ENCODE data around the gene CABLES2.
"Not testable (repeated sequence)": the region's sequence is repeated elsewhere in the genome, so short reads cannot be mapped to it uniquely, and the experiment has no call there.

The CABLES2 gene

DNA sequence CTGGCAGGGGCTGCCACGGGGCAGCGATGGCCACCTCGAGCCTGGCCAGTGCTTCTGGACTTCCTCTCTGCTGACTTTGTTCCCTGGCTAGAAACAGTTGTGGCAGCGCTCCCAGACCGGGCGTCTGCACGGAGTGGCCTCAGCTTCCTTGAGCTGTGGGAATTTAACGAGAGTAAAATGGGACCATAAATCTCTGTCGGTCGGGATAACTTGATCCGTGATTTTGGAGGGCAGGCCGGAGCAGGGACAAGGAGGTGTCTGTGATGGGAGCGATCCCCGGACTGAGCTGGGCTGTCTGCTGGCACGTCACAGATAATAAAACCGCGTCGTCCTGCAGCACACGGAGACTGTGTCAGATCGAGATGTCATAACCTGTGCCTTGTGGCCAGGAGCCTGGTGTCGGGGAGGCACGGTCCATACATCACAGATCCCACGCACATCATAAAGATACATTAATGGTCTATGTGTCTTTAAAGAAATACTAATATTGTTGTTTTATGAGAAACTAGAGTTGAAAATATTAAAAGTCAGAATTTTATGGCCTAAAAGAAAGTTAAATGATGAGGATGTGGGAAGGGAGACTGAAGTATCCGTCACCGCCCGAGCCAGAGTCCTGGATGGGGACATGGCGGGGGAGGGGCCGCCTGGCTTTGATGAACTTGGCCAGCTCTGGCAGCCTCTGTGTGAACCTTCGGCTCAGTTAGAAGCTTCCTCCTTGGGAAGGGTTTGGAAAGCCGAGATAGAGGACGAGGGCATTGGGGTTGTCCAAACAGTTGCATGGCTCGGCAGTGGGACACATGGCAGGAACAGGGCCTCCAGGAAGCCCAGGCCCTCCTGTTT is 26.8 kb upstream of the CABLES2 start:
- no peak for DNase-seq

DNA sequence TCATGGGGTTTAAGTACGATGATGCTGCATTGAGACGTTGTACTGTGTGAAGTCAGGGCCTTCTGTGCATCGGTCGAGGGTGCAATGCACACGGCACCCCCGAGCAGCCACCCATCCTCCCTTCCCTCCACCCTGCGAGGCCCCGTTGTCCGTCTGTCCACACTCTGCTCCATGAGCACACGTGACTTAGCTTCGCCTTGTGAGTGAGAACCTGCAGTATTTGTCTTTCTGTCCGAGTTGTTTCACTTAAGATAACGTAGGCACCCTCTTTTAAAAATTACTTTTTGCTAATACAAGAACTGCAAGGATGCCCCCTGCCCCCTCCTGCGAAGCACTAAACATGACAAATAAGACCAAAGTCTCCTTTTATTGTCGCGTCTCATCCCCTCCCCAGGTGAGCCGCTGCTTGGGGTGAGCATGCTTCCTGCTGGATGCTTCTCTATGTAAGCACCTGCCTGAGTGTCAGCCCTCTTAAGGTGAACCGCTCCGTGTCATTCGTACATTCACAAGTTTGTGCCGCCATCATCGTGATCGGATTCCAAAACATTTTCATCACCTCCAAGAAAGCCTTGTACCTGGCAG is 23.9 kb upstream of the CABLES2 start:
- no peak for DNase-seq

DNA sequence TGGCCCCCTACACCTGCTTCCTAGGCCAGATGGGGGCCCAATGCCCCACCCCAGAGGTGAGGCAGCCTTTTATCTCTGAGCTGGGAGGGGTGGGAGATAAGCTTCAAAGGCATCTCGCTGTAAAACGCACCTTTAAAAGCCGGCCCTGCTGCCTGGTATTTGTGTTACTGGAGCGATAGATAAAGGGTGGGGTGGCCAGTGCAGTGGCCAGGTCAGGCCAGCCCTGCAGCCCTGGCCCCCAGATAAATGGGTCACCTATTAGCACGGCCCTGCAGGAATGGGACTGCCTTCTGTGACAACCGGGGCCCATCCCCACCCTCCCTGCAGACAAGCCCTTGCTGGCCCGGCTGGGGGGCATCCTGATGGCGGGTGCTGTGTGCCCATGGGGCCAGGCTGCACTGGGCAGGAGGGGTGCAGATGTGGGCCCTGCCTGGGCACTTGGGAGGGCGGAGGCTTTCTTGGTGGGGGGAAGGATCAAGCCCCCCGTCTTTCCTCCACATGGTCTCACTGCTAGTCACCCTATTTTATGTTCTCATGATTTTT is 23.3 kb upstream of the CABLES2 start:
- no peak for DNase-seq

DNA sequence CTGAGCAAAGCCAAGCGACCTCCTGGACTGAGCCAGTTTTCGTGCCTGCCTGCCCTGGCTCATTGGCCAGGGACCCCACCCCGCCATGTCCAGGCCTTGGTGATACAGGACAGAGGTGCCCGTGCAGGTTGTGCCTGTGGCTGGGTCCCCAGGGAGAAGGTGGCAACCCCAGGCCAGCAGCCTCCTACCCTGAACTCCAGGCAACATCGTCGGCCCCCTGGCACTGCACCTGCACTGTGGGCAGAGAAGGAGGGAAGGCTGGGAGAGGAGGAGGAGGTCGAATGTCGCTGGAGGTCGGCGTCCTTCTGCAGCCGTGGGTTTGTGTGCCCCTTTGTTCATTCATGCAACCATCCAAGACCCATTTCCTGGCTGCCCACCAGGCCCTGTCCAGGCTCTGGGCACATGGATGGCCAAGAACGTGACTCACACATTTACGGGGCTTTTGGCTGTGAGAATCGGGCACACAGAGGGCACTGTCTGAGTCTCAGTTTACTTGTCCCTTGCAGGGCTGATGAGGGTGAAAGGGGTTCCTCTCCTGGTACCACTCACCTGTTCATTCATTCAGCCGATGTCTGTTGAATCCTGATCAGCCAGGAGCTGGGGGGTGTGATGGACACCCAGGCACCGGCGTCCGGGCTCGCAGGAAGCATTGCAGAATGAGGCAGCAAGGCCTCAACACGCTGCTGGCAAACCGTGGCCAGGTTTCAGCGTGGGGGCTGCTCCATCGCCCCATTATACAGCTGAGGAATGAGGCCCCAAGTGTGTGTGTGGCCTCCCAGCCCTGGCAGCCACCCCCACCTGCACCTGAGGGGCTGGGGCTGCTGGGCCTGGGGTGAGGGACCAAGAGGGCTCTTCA is 22.6 kb upstream of the CABLES2 start:
- DNase-seq = no peak

DNA sequence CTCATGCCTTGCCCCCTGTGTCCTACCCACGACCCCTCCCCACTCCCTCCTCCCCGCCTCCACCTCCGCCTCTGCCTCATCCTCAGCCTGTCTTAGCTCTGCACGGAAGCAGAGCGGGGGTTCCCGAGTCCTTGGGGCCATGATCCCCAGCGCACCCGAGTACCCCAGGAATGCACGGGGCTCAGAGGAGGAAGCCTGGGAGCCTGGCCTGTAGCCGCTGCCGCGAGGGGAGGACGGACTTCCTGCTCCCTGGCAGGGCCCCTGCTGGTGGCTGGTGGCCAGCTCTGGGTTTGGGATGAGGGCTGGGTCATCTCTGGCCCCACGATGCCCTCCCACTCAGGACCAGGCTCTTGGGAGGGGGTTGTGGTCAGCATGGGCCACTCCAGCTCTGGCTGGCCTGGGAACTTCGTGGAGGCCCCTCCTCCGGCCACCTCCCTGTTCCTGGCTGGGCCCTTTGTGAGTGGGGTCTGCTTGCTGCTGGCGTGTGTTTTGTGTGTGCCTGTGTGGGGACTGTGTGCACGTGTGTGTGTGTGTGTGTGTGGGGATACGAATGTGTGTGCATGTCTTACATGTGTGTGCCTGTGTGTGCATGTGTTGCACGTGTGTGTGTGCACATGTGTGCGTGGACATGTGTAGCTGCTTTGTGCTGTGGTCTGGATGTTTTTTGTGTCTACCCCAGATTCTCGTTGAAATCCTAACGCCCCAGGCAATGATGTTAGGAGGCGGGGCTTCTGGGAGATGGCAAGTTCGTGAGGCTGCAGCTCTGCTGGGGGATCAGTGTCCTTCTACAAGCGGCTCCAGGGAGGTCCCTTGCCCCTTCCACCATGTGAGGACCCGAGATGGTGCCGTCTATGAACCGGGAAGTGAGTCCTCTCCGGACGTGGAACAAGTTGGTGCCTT is 21.6 kb upstream of the CABLES2 start:
- DNase-seq = no peak

DNA sequence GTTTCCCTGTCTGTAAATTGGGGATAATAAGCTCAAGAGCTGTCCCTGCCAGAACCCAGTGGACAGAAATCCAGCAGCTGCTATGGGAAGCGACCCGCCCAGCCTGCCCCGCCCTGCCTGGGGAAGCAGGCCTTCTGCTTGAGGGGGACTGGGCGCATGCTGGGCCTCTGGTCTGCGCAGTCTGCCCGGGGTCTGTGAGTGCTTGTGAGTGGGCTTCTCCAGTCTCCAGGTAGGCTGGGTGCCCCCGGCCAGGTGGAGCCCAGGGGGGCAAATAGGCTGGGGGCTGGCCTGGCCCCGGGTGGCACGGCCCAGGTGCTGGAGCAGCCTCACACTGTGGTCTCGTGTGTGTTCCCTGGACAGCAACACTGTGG is 20.9 kb upstream of the CABLES2 start:
- no peak for DNase-seq

DNA sequence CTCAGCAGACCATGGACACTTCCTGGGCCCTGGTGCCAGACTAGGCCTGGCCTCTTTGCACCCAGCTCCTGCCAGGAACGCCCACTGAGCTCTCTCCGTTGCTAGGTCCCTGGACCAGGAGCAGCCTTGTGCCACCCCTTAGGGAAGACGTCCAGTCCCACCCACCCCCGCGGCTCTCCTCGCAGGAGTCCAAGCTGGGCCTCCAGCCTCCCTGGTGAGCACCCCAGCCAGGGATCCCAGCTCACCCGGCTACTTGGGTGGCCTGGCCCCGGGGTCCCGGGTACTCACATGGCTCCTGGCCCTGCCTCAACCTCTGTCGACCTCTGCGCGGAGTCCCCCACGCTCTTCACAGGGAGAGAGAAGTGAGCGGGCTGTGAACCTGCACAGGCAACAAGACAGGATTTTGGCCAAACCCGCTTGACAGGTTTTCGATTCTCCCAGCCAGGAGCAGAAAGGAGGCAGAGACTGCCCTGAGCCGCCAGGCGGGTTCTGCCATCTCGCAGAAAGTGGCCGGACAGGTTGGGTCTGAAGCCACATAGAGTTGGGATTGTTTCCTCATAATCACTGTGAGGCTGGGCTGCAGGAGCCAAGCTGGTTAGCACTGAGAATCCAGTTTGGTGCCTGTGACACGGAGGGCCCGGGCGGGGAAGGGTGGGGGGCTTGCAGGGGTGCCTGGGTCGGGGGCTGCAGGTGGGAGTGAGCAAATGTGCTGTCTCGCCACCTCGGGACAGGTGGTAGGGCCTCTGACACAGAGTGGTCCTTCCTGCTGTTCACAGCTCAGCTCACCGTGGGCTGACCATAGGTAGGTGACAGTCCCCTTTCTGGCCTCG is 20.3 kb upstream of the CABLES2 start, which contains the start of gene RBBP8NL:
TSS of gene RBBP8NL (minus strand) at position 368 of the 830 bp plus-strand sequence. CDS start 7,892 bp downstream, outside the sequence.
- no peak for DNase-seq

DNA sequence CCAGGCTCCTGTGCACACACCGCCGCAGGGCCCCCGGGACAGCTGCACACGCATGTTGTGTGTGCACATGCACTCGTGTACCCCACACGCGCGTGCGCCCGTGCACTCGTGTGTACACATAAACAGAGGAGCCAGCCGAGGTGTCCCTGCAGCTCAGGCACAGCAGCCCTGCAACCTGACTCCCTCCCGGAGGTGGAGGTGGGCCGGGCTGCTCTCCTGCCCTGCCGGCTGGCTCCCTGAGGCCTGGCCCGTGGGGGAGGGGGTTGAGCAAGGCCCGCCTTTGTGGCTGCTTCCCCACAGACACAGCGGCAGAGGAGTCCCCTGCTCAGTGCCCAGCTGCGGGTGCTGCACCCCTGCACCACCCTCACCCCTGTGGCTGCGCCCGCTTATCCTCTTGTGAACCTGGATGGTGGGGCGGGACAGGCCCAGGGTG is 19.6 kb upstream of the CABLES2 start:
- no peak for DNase-seq

DNA sequence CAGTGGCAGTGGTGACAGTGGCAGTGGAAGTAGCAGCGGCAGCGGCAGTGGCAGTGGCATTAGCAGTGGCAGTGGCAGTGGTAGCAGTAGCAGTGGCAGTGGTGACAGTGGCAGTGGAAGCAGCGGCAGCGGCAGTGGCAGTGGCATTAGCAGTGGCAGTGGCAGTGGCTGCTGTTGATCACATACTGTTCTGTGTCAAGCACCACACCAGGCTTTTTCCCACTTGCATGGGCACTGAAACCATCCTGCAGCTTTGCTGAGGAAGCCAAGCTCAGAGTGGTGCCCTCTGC is 18.9 kb upstream of the CABLES2 start:
- not testable (repeated sequence) for DNase-seq

DNA sequence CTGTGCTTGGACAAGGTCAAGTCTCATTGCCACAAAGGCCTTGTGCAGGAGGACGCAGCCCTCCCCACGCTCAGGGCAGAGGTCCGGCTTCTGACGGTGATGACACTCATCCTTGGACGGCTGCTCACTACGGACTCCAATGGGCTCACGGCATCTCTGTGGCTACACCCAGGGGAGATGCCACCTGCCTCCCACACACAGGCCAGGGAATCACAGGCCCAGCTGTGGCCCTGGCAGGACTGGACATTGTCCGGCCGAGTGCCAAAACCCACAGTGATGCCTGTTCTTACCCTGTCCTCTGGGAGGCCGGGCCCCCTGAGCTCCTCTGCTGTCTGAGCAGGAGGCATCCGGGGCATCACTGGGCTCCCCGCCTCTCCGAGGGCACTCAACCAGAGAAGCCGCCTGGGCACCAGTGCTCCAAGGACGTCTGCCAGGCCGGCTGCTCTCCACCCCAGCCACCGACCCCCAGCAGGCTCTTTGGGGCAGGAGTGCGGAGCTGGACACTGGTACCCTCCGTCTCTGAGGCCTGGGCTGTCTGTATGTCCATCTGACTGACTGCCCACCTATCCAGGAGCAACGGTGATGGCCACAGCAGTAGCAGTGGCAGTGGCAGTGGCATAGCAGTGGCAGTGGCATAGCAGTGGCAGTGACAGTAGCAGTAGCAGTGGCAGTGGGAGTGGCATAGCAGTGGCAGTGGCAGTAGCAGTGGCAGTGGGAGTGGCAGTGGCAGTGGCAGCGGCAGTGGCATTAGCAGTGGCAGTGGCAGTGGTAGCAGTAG is 18.4 kb upstream of the CABLES2 start:
- DNase-seq = no peak

DNA sequence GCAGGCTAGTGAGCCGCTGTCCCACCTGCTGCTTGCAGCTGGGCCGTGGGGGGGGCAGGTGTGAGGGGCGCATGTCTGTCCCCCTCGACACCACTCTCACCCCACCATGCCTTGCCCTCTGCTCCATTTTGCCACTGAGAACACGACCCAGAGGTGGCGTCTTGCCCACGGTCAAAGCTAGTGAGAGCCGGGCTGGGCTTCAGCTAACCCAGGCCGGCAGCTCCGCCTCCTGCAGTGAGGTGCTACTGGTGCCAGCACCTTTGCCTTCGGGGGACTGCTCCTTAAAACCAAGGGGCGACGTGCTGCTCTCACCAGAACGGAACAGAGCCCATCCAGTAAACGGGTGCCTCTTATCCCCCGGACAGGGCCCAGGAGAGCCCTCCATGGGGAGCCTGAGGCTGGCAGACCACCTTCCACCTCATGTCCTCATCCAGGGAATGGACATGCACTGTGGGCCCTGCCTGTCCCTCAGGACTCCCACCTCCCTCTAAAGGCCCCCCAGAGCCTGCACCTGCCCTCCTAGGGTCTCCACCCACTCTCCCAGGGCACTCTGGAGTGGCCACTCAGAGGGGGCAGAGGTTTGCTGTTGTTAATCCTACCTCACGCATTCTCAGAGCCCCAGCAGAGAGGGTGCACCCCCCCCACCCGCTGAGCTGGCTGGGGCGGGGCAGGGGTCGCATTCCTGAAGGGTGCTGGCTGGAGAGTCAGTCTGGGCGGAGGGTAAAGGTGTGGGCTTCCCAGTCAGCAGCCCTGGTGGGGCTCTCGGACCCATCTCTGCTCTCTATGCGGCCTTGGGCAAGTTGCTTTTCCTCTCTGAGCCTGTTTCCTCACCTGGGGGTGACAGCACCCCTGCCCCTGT is 17.4 kb upstream of the CABLES2 start:
- DNase-seq = no peak

DNA sequence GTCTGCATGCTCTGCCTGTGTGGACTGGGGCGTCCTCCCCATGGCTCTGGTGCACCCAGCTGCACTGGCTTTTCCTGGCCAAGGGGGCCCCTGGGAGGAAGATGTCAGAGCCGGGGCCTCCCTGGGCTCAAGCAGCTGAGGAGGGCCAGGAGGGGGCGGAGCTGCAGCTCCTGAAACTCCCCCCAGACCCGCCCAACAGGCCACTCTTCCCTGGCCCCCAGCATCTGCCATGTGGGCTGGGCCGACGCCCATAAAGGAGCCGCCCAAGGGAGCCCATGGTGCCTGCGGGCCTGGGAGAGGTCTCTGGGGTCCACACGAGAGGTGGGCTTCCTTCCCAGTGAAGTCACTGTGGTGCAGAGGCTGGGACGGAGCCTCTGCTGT is 16.2 kb upstream of the CABLES2 start:
- no peak for DNase-seq

DNA sequence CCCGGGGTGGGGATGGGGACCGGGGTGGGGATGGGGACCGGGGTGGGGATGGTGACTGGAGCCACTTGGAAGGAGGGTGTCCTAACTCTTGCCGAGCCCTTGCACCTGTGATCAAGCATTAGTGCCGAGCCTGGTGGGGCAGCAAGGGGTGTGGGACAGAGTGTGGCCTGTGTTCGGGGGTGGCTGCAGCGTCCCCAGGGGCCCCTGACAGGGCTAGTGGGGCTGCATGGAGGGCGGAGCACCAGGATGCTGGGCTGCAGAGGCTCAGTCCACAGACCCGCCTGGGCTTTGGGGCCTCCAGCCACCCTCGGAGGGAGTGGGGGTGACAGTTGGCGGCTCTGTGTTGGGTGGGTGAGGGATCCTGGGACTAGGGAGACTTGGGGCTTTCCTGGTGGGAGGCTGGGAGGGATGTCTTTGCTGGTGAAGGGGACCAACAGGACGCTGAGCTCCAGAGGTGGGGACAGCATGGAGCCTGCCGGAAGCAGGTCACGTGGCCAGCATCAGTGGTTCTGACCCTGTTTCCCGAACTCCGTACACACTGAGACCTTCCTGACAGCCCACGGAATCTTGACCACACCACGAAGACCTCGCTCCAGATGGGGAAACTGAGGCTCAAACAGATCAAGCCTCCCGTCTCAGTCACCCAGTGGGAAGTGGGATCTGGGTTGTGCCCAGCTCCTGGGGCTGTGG is 15.7 kb upstream of the CABLES2 start:
- DNase-seq = no peak

DNA sequence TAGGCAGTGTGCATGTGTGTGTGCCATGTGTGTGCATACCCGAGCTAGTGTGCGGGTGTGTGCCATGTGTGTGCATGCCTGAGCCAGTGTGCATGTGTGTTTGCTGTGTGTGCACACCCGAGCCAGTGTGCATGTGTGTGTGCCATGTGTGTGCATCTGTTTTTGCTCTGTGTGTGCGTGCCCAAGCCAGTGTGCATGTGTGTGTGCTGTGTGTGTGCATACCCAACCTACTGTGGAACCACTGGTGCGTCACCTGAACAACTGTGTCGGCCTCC is 14.6 kb upstream of the CABLES2 start:
- DNase-seq = no peak

DNA sequence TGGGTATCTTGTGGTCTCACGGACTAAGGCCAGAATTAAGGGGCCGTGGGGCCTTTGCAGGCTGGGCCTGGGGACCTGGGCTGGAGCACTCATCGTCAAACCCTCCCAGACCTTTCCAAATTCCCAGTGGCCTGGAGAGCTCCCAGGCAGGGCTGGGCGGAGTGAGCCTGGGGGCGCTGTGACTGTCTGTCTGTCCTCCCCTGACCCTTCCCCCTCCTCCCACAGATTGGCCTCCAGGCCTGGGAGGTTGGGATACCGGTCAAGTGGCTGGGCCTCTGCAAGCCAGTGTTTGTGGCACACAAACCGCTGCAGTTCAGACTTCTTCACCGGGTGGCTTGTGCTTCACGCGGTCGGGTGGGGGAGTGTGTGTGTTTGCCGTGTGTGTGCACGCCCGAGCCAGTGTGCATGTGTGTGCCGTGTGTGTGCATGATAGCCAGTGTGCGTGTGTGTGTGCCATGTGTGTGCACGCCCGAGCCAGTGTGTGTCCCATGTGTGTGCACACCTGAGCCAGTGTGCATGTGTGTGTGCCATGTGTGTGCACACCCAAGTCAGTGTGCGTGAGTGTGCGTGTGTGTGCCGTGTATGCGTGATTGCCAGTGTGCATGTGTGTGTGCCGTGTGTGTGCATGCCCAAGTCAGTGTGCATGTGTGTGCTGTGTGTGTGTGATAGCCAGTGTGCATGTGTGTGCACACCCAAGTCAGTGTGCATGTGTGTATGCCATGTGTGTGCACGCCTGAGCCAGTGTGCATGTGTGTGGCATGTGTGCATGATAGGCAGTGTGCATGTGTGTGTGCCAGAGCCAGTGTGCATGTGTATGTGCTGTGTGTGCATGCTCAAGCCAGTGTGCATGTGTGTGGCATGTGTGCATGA is 14.0 kb upstream of the CABLES2 start:
- no peak for DNase-seq

DNA sequence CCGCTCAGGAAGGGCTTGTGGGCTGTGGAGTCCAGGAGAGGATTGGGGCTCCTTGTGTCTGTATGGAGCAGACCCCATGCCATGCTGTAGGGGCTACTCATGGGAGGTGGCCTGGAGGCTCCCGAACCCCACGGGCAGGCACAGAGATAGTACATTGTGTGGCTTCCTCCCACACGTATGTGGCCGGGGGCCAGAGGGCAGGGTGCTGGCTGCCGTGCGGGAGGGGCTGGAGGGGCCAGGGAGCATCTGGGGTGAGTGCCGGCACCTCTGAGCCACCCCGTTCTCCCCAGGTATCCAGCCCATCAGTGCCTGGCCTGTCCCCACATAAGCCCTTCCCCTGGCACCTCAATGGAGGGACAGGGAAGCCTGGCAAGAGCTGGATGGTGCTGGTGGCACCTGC is 12.7 kb upstream of the CABLES2 start:
- no peak for DNase-seq

DNA sequence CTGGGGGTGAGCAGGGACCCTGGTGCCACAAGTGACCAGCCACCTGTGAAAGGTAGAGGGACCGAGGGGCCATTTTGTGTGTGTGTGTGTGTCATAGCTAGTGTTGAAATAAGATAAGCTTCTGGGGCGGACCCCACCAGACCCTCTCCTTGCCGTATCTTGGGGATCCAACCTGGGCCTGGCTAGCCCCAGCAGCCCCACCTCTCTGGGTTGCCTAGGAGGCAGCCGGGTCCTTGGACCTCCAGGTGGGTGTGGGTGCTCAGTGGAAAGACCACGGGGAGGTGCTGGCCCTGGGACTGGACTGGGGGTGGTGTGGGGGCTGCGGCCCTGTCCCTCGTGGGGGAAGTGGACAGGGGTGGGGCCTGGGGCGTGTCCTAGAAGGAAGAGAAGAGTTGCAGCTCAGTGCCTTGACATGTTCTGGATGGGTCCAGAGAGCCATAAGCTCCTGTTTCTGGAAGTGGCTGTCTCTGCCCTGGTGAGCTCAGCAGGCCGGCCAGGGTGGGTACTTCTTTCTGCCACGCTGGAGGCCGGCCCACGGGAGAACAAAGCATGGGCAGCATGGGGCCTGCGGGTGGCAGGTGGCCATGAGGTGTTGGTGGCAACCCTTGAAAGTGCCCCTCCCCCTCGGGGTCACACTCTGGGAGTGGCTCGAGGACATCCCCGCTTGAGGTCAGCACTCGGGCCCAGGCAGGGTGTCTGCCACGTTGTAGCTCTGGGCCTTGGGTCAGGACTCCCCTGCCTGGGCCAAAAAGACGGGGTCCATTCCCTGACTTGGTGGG is 11.8 kb upstream of the CABLES2 start:
- DNase-seq = no peak

Data from NK-92 treated with Interleukin-12 subunit alpha and Interleukin-12 subunit beta, amount 100 ng/mL, for 24 hours (cell line).